Neural cell (in vitro differentiated cells): ENCODE data around the gene MTHFD1L.

Experiments
- EP300 ChIP-seq: fragments of 450-650 bp; conservative IDR thresholded peaks from 2 replicates; pipeline ENCODE4 v1.6.1; 2014; ENCODE audit warnings: antibody characterized with exemption, mild to moderate bottlenecking, moderate library complexity; ENCODE audit not compliant: poor library complexity, severe bottlenecking
- TF ChIP-seq, protein P1 (sequence below): fragments of 450-650 bp; IDR thresholded peaks from 2 replicates; pipeline ENCODE4 v1.5.1; 2014; ENCODE audit warnings: antibody characterized with exemption, mild to moderate bottlenecking, moderate library complexity; ENCODE audit not compliant: poor library complexity, severe bottlenecking
- TF ChIP-seq, protein P2 (sequence below): IDR thresholded peaks from 2 replicates; pipeline ENCODE4 v1.6.1; 2012; ENCODE audit warnings: borderline replicate concordance

DNA sequence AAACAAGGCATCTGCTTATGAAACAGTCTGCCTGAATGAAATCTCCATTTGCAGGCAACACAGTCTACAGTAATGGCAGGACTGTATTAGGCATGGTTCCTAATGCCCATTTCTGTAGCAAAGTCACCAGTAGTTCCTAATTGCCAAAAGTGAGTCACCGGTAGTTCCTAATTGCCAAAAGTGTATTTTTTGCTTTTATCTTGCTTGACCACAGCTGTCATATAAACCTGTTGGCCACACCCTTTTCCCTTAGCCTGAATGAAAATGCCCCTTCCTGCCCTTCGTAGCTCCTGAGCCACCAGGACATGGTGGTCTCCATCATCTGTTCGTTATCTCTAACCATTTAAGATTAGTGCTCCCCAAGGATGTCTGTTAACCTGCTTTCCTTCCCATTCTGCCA, 34.5 kb downstream of the MTHFD1L start:
- TF ChIP-seq, protein P1, sequence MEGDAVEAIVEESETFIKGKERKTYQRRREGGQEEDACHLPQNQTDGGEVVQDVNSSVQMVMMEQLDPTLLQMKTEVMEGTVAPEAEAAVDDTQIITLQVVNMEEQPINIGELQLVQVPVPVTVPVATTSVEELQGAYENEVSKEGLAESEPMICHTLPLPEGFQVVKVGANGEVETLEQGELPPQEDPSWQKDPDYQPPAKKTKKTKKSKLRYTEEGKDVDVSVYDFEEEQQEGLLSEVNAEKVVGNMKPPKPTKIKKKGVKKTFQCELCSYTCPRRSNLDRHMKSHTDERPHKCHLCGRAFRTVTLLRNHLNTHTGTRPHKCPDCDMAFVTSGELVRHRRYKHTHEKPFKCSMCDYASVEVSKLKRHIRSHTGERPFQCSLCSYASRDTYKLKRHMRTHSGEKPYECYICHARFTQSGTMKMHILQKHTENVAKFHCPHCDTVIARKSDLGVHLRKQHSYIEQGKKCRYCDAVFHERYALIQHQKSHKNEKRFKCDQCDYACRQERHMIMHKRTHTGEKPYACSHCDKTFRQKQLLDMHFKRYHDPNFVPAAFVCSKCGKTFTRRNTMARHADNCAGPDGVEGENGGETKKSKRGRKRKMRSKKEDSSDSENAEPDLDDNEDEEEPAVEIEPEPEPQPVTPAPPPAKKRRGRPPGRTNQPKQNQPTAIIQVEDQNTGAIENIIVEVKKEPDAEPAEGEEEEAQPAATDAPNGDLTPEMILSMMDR: no peak
- TF ChIP-seq EP300: no peak
- TF ChIP-seq, protein P2, sequence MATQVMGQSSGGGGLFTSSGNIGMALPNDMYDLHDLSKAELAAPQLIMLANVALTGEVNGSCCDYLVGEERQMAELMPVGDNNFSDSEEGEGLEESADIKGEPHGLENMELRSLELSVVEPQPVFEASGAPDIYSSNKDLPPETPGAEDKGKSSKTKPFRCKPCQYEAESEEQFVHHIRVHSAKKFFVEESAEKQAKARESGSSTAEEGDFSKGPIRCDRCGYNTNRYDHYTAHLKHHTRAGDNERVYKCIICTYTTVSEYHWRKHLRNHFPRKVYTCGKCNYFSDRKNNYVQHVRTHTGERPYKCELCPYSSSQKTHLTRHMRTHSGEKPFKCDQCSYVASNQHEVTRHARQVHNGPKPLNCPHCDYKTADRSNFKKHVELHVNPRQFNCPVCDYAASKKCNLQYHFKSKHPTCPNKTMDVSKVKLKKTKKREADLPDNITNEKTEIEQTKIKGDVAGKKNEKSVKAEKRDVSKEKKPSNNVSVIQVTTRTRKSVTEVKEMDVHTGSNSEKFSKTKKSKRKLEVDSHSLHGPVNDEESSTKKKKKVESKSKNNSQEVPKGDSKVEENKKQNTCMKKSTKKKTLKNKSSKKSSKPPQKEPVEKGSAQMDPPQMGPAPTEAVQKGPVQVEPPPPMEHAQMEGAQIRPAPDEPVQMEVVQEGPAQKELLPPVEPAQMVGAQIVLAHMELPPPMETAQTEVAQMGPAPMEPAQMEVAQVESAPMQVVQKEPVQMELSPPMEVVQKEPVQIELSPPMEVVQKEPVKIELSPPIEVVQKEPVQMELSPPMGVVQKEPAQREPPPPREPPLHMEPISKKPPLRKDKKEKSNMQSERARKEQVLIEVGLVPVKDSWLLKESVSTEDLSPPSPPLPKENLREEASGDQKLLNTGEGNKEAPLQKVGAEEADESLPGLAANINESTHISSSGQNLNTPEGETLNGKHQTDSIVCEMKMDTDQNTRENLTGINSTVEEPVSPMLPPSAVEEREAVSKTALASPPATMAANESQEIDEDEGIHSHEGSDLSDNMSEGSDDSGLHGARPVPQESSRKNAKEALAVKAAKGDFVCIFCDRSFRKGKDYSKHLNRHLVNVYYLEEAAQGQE: no peak
